GM21381 (cell line): ENCODE data around the gene SMYD2.

Source experiments
- ATAC-seq: cut with Tn5 transposase; IDR thresholded peaks from one replicate; pipeline ENCODE4 v1.9.1; 2021; ENCODE audit warnings: mild to moderate bottlenecking, moderate library complexity; ENCODE audit not compliant: unreplicated experiment

Gene SMYD2

DNA sequence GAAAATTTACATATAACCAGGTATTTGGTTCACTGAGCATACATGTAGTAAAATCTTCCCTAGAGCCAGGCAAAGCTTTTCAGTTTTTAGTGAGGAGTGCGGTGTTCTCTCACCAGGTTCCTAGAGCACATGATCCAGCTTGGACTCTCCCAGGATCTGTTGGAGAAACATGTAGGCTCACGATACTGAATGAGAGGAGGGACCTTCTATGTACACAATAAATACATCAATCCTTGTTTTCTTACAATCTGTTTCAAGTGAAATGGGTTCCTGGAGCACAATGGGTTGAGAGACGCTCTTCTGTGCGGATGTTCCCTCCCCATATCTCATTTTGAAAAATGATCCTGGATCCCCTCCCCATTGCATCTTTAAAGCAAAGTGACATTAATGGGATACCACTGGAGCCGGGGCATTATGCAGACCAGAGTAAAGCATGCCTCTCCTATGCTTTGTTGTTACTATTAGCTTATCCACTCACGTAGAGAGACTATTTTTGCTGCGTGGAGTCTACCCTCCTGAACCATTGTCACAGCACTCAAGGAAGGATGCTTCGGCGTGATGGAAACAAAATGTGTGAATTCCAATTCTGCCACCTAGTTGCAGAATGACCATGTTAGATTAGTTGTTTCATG is 19.3 kb downstream of the SMYD2 start:
- no peak for ATAC-seq

DNA sequence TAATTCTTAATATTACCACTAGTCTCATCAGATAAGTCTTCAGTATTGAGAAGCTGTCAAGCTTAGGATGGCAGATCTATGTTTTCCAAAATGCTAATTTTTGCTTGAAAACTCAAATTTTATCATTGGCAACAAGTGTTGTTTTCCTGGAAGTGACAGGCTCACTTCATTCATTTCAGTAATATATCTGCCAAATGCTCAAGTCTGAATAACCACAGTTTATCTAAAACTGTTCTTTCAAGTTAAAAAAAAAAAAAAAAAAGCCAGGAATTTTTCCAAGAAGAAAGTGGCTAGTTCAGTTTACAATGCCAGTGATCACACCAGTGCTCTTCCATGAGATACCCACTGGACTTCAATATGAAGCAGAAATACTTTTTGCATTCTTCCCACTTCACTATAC is 20.6 kb downstream of the SMYD2 start:
- ATAC-seq, result no peak

DNA sequence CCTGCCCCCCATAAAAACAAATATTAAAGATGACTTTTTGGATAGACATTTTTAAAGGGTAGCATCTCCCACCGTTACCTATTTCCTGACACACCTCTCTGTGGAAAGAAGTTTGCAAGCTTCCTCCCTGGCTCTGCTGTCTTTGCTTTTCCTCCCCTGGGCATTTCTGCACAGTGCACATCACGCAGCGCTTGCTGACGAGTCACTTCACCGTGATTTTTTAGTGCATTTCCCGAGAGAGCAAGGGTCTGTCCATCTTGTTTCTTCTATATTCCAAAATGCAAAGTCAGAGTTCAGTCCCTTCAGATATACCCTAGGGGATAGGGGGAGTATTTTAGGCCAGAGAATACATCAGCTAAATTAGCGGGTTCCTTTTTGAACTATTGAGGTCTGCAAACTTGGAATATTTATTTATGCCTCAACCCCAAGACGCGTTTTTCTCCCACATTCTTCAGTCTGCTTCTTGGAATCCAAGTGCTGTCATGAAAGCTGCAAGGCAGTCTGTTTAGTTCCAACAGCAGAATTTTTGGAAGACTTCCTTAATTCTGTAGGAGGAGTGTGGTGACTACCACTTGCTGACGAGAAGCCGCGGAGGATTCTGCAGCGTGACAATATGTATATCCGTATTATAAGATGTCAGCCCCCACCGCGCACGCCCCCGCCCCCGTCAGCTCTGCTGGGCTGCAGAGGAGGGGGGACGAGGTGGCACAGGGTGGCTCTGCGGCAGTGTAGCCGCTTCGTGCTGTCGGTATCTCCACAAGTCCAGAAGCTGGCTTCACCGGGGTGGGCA is 22.4 kb downstream of the SMYD2 start:
- no peak for ATAC-seq

DNA sequence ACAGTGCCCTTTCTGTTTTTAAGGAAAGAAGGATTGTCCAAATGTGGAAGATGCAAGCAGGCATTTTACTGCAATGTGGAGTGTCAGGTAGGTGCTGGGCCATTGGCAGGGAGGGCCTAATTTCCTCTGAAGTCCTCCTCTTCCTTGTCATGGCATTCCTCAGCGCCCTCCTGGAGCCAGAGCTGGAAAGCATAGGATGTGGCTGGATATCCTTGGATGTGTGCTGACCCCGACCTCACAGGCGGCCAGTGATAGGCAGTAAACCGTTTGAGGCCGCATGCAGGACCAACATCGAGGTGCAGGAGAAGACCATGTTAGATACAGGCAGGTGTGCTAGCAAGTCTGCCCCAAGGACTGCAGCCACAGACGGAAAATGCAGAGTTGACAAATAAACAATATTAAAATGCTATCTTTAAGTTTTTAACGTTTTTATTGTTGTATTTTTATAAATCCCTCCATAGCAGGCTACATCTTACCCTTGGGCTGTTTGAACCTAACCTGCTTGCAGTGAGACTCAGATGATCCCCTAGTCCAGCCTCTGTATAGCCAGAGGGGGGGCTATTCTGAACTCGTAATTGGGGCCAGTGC is 24.3 kb downstream of the SMYD2 start:
- ATAC-seq, result no peak

DNA sequence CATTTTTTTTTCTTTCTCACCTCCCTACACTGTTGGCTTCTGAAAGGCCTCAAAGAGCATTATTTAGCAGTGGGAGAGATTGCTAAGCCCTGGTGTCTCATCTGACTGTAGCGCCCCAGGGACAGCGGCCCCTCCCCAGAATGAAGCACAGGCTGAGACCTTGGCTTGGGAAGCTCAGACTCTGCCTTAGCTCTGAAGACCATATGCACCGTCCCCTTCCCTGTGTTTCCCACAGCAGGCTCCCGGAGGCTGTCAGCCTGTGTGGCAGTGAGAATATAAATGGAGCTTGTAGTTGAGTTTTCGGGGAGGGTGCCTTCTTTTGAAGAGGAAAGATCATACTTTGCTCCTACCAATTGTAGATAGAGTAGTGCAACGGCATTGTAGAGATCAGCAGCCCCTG is 25.3 kb downstream of the SMYD2 start:
- ATAC-seq, result no peak

DNA sequence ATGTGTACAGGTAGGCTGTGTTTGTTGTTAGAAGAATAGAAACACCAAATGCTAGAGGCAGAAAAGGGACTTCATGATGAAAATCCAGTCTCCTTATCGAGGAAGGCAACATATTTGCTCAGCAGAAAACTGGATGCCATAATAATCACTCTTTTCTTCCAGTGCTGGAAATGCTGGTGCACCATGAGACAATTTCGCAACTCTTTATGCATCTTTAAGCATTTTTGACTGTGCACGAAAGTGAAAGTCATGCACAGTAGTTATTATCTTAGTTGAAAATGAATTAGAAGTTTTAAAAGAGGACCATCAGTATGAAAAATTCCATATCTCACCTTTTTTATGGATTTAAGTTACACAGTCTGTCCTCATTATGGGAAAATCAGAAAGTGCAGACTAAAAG is 29.1 kb downstream of the SMYD2 start:
- ATAC-seq, result no peak

DNA sequence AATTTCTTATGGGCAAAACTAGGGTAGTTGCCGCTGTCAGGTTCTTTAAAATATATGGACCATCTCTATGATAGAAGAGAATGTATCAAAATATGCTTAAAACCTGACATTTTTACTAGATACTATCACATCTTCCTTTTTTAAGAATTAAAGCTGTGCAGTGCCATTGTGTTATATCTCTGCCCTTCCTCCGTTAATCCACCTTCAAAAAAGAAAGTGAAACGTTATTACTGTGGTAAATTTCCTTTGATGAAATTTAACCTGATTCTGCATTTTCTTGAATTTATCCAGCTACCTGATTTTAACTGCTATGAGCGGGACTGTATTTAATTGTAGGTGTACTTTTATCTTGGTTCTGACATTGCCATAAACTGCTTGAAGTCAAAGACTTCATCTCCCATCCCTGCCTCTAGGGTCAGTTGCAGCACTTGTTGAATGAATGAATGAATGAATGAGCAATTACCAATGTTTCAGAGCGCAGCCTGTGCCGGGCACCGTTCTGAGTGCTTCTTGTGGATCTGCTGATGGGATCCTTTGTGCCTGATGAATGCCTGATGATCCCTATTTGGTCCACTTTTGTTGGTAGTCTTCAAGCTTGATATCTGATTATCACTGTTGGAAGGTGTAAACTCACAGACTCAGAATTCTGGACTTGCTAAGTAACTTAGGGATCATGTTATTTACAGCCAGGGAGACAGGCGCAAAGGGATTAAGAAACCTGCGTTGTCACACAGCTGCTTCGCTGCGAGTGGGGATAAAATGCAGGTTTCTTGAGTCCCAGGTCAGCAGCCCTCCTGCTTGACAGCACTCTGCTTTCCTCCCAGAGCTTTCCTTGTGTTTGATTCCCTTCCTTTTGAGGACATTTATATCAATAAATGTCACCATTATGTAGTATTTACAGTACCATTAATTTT is 30.1 kb downstream of the SMYD2 start:
- ATAC-seq, result no peak

DNA sequence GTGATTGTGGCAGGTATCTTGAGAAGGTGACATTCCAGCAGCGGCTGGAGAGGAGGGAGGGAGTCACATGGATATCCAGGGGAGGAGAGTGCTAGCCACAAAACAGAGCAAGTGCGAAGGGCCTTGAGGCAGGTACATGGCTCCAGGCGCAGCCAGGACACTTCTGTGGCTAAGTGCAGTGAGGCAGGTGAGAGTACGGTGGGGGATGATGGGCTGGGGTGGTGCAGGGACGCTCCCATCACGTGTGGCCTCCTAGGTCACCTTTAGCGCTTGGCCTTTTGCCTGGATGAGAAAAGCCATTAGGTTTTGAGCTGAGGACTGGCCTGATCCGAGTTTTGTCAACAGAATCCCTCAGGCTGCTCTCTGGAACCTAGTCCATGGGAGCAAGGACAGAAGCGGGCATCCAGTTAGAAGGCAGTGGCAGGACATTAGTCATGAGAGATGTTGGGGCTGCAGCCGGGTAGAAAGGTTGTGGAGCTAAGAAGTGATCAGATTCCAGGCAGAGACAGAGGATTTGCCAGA is 31.6 kb downstream of the SMYD2 start:
- no peak for ATAC-seq

DNA sequence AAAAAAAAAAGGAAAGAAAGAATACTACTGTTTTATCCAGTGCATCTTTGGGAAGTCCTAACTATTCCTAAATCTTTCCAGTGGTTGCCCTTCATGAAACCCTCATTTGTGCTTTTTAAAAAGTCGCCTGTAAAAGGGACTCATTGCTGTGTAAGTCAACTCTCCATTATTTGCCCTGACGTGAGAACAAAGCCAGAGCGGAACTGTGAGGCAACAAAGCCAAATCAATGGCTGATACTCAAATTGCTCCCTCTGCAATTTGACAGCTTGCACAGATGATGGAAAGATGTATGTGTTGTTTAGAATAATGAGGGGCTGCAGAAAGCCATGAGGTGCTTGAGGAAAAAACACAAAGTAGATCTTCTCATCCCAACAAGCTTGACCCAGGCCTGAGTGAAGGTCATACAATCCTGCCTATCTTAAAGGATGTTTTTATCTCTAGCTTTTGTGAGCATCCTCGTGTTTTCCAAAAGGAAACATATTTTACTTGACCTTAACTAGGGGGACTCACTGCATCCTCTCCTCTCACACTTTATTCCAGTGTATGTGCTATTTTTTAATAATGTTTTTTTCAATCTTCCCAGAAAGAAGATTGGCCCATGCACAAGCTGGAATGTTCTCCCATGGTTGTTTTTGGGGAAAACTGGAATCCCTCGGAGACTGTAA is 33.4 kb downstream of the SMYD2 start:
- no peak for ATAC-seq

DNA sequence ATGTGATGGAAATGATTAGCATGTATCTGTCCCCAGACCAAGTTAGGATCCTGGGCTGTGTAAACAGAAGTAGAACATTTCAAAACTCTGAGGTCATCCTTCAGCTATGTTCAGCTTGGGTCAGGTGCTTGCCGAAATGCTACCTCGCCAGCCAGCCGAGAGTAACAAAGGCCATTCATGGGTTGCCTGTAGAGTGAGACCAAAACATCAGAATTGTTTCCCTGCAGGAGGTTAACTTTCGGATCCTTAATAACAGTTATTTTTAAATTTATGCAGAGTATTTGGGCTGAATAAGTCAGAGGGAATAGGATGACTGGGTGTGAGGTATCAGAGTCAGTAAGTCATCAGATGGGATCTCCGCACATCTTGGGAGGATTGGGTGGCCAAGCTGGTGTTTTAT is 35.6 kb downstream of the SMYD2 start:
- no peak for ATAC-seq

DNA sequence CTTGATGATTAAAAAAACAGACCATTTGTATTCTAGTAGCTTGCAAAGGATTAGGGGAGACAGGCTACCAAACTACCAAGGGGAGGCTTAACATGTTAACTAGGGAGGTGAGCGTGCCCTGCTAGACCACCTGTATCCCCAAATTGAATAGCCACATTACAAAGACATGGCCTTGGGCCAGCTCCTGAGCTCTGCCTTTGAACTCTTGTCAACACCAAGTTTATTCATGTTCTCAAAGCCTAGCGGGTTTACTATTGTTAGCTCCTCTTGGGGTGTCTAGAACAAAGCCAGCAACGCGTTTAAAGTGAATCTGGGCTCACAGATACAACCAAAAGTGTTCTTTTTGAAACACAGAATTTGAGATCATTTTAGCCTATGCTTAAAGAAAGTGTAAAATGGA is 36.3 kb downstream of the SMYD2 start:
- no peak for ATAC-seq

DNA sequence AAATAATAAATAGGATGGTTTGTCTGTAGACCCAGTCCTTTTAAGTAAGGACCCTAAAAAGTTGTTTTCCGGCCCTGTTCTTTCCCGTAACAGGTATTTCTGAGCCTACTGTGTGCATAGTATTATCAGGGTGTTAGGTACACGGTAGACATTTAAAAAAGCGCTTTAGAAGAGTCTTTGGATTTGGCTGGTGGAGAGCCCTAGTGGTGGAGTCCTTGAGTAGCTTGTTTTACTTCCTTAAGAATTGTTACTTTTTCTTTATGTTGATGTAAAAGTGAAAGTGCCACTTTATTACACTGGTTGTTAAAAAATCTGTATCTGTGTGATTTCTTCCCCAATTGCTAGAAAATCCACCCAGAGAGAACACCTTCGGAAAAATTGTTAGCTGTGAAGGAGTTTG is 36.8 kb downstream of the SMYD2 start:
- ATAC-seq, result no peak

DNA sequence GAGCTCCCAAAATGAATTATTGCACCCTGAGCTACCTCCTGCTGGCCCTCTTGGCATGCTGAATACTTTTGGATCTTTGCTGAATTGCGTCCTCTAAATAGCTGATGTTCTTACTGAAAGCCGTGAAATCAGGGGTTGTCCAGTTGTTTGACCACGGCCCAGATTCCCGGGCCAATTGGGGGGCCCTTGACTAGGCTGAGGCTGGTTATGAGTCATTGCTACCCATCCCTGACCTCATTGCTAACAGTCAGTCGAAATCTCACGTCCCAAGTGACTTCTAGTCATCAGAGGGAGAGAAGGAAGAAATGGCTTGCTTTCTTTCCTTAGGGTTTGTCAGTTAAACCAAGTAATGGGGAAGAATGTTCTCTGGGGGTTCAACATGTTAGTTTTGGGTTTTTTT is 37.4 kb downstream of the SMYD2 start:
- ATAC-seq, result no peak

DNA sequence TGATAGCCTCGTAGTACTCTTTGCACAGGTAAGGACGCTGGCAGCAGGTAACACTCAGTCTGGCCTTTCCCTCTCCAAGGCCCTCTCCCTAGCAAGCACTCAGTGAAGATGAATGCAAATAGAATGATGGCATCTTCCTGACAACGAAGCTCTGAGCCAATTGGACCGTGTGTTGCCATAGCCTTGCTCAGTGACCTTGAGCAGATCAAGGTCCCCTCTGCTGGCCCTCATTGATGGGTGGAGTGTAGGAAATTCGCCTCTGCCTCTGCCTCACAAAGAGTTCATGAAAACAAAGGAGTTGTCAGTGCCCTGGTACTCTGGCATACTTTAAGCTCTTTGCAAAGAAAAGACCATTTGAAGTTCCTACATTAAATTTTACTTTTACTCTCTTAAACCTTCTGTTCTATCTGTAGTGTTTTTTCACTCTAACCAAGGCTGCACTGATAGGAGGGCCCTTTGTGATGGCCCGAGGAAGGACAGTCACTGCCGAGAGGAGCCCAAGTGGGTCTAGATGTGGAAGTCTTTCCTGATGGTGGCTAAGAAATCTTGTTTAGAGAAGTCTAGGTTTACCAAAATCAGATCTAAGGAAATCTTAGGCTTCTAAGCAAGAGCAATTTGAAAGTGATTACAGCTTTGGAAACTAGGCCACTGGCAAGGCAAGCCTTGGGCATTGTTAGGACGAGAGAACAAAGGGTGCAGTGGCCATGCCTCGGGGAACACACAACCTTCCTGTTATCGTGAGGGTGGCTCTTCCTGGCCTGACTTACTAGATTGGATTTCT is 38.2 kb downstream of the SMYD2 start:
- no peak for ATAC-seq

DNA sequence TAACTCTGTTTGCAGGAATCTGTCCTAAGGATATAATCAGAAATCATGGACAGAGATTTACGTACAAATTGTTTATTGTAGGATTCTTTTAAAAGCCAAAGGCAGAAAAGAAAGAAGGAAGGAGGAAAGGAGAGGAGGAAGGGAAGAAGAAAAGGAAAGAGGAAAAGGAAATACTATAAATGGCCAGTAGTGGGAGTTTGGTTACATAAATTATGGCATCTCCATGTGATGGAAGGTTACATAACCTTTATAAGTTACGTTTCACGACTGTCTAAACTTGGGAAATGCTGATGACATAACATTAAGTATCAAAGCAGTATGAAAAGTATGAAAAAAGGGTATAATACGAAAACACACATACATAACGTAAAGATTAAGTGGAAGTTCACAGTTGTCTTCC is 39.0 kb downstream of the SMYD2 start:
- ATAC-seq, result no peak

DNA sequence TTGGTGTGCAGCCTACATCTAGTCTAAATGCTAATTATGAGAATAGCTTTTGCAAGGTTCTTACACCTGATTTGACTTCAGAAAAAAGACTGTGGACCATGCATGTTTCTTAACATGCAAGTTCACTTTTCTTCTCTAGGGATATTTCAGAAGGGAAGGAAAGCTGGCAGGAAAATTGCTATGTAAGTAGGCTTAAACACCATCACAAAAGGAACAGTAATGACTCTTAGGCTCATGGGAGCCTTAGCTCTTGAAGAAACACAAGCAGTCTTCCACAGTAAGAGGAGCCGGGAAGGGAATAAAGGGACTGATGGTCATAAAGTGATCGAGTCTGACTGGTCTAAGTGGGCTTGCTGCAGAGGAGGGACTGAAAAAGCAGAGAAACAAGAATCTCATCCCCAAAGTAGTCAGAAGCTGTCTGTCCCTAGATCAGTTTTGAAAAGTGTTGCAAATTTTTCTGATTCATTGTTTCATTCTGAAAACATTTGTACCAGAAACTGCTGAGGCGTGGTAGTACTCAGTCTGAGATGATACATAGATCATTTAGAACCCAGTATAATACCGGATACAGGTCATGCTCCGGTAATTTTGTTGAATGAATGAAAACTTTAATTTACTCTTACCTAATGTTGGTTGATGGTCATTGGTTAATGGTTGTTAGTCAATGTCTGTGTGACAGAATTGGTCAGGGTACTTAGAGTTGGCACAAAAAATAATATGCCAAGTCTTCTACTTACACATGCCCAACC is 40.9 kb downstream of the SMYD2 start:
- ATAC-seq, result peak; percentile 70

DNA sequence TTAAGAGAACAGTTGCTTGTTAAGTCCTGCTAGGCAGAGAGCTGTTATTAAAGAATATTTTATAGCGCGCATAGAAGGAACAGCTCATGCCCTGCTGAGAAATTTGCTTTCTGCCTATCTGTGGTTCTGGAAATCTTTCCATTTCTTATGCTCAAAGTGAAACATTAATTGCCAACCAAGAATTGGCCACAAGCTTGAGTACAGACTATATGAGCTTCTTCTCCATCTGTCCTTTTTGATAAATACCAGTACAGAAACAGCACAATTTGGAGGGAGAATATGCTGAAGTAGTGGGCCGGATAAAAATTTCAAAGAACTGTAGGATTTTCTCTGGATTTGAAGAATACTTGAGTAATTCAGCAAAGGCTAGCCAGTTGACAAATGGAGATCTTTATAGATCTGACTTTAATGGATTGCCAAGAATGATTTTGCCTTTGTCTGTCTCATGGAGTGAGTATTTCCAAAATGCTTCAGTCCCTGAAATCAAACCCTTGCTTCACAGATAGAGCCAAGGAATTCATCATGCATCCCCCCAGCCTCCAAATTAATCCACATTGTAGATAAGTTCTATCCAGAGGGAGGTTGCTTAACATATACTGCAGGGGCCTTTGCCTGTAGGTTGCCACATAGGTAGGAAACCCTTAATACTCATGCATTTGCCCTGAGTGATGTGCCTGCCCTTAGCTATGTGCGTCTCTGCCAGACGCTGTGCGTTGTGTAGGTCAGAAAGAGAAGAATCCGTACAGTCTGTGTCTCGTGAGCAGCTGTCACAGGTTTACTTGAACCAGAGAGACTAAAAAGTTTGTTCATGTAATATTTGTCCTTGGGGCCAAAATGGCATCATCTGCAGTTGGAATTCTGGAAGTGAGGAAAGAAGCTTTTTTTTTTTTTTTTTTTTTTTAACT is 44.2 kb downstream of the SMYD2 start:
- ATAC-seq, result no peak

DNA sequence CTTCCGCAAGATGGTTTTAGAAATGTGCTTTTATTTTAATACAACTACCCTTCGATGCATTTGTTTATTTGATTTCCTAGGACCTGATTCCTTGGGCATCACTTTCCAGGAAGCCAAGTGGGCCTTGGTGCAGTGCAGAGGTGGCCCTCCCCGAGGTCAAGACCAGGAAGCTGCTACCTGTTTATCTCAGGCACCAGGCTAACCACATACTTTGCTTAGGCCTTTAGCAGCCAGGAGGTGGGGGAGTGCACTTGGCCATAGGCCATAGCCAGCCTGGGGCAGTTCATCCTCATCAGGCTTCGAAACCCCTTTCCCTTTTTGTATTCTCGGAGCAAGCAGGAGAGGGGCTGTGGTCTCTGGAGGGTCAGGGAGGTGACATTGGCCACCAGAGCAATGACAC is 45.4 kb downstream of the SMYD2 start:
- peak; percentile 42 for ATAC-seq
